G401.6 (cell line): Measurements from ENCODE around the gene CEP104.
A peak's percentile ranks its signal among the peaks of the same experiment; 100 is the strongest.

Experiments
- FAIRE-seq: peaks from 2 replicates; lab custom pipeline; 2012; peaks lifted over from hg19 to GRCh38; lab: Jason Lieb, UNC

The CEP104 gene

GRCh38 chr1:3856923-3857790, at the start of gene CEP104, which contains the start of gene DFFB:
Gene CEP104 (minus strand): TSS chr1:3857211. CDS start chr1:3852407, 4,804 bp downstream.
Gene DFFB (plus strand): TSS chr1:3857476. CDS start chr1:3857604, 128 bp downstream.
- peak; percentile 96 for FAIRE-seq

DNA sequence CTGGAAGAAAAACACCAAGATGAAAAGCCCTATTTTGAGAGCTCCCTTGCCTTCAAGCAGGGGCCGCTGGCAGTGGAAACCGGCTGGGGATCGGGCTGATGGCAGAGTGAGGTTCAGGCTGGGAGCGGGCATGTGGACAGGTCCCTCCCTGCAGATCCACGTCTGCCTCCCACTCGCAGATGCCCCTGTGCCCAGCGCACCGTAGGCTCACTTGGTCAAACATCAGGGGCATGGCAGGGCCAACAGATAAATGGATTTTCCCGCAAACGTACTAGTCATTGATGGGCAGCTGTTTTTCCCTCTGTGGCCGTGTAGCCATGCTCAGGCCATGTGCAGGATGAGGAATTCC, 49.6 kb upstream of the CEP104 start:
- FAIRE-seq, result no peak

GRCh38 chr1:3905953-3906671, 49.1 kb upstream of the CEP104 start:
- FAIRE-seq, result no peak

DNA sequence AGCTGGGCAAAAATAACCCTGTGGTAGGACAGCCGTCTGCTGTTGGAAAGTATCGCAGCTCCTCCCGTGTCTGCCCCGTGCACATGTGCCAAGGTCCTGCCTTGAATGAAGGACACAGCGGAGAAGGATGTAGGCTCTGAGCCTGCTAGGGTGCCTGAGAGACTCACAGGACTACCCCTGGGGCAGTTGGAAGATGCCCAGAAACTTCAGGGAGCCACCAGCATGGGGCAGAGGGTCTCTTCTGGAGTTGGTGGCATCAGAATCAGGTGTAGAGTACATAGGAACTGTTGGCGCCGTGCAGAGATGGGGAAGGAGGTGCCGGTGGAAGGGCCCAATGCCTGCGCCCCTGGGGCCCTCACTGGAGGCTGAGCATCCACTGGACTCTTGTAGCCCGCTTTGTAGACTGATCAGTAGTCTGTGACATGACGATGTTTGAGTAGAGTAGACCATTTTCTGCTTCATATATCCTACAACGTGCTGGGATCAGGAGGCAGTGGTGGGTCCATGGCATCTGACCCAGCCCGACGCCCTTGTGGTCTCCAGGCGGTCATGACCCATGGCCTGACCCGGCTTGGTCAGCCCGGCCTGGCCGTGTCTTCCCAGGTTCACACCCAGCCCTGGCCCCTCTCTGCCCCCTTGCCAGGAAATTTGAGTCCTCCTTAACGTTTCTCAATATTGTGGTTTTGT, 48.4 kb upstream of the CEP104 start:
- FAIRE-seq, result no peak

DNA sequence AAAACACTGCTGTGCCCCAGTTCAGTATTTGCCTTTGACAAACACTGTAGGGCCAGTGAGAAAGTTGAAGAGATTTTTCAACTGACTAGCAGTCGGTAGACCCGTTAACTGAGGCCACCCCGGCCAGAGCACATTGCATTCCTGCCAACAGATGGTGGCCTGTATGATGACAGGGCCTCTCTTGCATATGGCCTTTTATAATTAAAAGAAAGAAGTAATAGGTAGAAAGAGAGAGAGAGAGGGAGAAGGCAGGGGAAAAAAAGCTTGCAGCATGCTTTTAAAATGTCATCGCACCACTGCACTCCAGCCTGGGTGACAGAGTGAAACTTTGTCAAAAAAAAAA, 47.8 kb upstream of the CEP104 start:
- no peak for FAIRE-seq

GRCh38 chr1:3904006-3904842, 47.2 kb upstream of the CEP104 start:
- no peak for FAIRE-seq

GRCh38 chr1:3903141-3904005, 46.4 kb upstream of the CEP104 start:
- FAIRE-seq, result no peak

GRCh38 chr1:3902571-3903091, 45.6 kb upstream of the CEP104 start:
- FAIRE-seq, result no peak

GRCh38 chr1:3902111-3902511, 45.1 kb upstream of the CEP104 start:
- FAIRE-seq, result no peak

DNA sequence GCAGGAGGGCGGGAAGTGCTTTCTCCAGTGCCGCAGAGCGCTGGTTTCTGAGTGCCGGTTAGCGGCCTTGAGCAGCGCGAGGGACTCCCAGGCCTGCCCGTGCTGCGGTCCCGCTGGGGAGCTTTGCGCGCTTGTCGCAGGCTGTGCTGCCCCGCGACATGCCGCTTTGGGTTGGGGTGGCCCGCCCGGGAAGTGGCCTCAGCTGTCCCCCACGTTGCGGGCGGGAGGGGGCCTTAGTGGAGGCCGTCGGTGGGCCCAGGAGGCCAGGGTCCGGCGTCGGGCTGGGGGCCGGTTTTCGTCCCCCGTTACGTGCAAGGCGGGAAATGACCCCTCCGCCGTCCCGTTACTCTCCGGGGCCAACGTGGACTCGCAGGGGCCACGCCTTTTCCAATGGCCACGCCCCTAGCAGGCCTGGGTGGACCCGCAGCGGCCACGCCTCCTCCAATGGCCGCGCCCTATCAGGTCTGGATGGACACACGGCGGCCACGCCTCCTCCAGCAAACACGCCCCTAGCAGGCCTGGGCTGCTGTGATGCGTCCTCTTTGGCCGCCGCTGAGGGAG, 44.0 kb upstream of the CEP104 start:
- peak; percentile 97 for FAIRE-seq

- peak; percentile 98 for FAIRE-seq
Observed at GRCh38 chr1:3900150-3900968, 43.3 kb upstream of the CEP104 start, which contains the start of gene C1orf174. Gene C1orf174 (minus strand): TSS chr1:3900272. CDS start chr1:3900186, 86 bp downstream.

GRCh38 chr1:3899754-3900149, 42.7 kb upstream of the CEP104 start:
- no peak for FAIRE-seq

DNA sequence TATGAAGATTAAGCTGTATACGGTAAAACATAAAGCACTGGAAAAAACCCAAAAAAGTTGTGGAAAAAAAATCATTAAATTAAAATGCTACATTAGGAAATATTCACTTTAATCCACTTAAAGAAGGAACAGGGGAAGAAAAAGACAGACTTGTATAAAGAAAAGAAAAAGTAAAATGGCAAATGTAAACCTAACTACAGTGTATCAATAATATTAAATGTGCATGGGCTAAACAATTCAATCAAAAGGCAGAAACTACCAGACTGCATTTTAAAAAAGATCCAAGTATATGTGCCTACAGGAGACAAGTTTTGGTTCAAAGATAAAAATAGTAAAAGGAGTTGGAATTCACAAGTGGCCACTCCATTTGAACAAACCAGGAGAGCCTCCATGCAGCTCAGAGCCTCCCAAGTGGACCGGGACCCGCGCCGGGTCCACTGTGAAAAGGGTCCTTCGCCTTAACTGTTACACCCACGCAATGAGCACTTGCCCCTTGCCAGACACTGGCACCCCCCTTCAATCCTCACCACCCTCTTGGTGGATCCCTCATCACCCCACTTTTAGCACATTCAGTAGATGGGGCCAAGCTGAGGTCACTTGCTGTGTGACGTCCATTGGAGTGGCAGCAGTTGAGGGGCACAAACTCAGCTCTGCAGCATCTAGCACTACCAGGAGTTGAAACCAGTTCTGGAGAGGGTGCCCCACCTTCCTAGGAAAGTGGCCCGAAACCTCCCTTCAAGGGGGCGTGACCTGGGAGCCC, 42.2 kb upstream of the CEP104 start:
- no peak for FAIRE-seq

- no peak for FAIRE-seq
Observed at GRCh38 chr1:3898475-3898735, 41.4 kb upstream of the CEP104 start.

- FAIRE-seq, result no peak
Observed at GRCh38 chr1:3896396-3897000, 39.5 kb upstream of the CEP104 start.

GRCh38 chr1:3895951-3896325, 38.9 kb upstream of the CEP104 start:
- no peak for FAIRE-seq

DNA sequence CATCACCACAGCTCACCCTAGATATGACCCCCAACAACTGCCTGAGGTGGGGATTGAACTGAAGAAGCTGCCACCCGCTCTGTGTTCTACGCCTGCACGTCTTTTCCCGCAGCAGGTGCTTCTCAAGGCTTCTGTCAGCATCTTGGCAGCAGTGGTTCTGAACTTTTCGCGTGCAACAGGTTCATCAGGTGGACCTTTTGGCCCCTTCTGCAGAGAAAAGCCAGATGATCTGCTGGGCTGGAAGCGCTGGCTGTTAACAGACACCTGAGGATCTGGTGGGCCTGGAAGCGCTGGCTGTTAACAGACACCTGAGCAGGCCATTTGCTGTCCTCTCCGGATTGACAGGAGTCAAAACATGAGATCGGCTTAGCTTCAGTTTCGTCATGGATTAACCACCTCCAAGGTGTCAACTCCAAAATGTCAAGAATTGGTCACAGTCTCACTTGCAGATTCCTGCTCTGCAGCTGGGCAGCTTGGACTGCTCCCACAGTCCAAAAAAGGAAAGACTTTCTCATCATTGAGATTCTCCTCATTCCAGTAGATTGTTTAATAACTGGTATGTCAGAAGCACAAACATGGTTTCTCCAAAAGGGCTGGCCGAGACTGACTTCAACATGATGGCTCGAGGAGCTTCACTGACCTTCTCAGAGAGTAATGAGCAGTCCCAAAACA, 38.4 kb upstream of the CEP104 start:
- FAIRE-seq, result no peak

DNA sequence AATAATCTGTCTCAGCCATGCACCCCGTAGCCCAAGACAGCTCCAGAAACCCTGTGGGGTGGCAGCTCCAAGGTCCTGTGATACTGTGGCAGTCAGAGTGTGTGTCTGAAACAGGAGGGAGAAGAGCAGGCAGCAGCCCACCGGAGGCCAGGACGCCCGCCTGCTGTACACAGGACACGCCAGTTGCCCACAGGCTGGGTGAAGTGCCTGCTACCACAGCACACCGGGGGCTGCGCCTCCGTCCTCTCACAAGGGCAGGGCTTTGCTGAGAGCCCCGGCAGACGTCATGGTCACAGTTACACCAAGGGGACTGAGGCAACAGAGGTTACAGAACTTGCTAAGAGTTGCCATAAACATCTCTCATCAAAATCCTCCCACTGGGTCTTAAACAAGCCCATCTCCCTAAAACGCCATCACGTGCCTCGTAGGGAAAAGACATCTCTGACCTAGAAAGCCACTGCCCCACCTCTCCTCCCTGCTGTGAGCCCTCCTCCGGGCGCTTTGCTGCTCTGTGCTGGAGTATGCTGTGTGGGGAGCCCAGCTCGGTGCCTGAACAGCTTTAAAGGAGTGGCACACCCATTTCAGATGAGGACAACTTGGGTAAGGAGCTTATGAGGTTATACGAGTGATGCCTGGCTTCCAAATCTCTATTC, 37.7 kb upstream of the CEP104 start:
- no peak for FAIRE-seq
